Astrocyte of the spinal cord (primary cell): Measurements from ENCODE around the gene EPG5.

Experiments used
- DNase-seq: peaks from one replicate; pipeline ENCODE4 v3.0.0; 2011; ENCODE audit warnings: low read depth, low spot score
- H3K4me3 ChIP-seq: 2 replicates; pipeline ENCODE4 v1.5.1; 2011; ENCODE audit warnings: low read depth, mild to moderate bottlenecking, low read length, moderate library complexity
- in situ Hi-C: cut with HindIII; loops from 2 replicates; pipeline ENCODE4 v1.10.0; 2017; ENCODE audit warnings: low sequenced_read_pairs
- TF ChIP-seq, protein P1 (sequence below): IDR thresholded peaks from 2 replicates; pipeline ENCODE4 v1.5.1; 2012; ENCODE audit warnings: low read depth, mild to moderate bottlenecking, low read length, inconsistent platforms

EPG5 gene

GRCh38 chr18:45910405-45911023 lies 56.6 kb downstream of the EPG5 start:
- in situ Hi-C loops: no loop called here
- TF ChIP-seq, protein P1, sequence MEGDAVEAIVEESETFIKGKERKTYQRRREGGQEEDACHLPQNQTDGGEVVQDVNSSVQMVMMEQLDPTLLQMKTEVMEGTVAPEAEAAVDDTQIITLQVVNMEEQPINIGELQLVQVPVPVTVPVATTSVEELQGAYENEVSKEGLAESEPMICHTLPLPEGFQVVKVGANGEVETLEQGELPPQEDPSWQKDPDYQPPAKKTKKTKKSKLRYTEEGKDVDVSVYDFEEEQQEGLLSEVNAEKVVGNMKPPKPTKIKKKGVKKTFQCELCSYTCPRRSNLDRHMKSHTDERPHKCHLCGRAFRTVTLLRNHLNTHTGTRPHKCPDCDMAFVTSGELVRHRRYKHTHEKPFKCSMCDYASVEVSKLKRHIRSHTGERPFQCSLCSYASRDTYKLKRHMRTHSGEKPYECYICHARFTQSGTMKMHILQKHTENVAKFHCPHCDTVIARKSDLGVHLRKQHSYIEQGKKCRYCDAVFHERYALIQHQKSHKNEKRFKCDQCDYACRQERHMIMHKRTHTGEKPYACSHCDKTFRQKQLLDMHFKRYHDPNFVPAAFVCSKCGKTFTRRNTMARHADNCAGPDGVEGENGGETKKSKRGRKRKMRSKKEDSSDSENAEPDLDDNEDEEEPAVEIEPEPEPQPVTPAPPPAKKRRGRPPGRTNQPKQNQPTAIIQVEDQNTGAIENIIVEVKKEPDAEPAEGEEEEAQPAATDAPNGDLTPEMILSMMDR: peak; percentile 95
- H3K4me3 ChIP-seq: no peak overlapping the region
- DNase-seq: peak; percentile 66

GRCh38 chr18:45901654-45902210 lies 65.4 kb downstream of the EPG5 start:
- no peak overlapping the region for H3K4me3 ChIP-seq
- DNase-seq: peak; percentile 53
- in situ Hi-C loops: no loop called here
- TF ChIP-seq, protein P1: no peak

GRCh38 chr18:45900623-45901022 lies 66.5 kb downstream of the EPG5 start:
- no peak overlapping the region for H3K4me3 ChIP-seq
- TF ChIP-seq, protein P1: no peak
- no peak for DNase-seq
- in situ Hi-C loops: no loop called here

GRCh38 chr18:45896991-45897390 lies 70.1 kb downstream of the EPG5 start:
- H3K4me3 ChIP-seq: no peak overlapping the region
- TF ChIP-seq, protein P1: no peak
- no peak for DNase-seq
- in situ Hi-C loops: no loop called here

GRCh38 chr18:45896452-45896851 lies 70.7 kb downstream of the EPG5 start:
- no peak for DNase-seq
- TF ChIP-seq, protein P1: no peak
- in situ Hi-C loops: no loop called here
- H3K4me3 ChIP-seq: no peak overlapping the region

GRCh38 chr18:45895339-45895738 lies 71.8 kb downstream of the EPG5 start:
- TF ChIP-seq, protein P1: no peak
- DNase-seq: no peak
- in situ Hi-C loops: no loop called here
- no peak overlapping the region for H3K4me3 ChIP-seq

DNA sequence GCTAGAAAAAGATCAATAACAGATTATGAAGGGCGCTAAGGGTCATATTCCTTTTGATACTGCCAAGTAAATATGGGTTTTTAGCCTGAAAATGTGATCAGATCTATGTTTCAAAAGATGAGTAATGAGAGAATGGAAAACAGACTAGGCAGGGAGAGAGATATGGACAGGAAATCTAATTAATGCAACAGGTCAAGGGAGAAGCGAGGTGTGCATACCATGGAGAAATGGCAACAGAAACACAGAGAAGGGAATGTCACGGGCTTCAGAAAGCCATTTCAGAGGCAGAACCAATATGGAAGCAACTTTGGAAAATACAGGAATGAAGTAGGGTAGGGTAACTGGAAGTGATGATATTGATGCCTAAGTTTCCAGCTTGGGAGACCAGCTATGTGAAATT lies 72.3 kb downstream of the EPG5 start:
- TF ChIP-seq, protein P1: no peak
- in situ Hi-C loops: no loop called here
- no peak overlapping the region for H3K4me3 ChIP-seq
- no peak for DNase-seq
